HUES64 (cell line): Measurements from ENCODE around the gene UEVLD.

ENCODE experiments used
- H3K27ac ChIP-seq: 2 replicates; pipeline ENCODE4 v1.7.0; 2013; ENCODE audit warnings: low read depth, low read length, inconsistent platforms
- H3K27me3 ChIP-seq: 2 replicates; pipeline ENCODE4 v1.6.1; 2013; ENCODE audit warnings: mild to moderate bottlenecking, low read length; ENCODE audit not compliant: insufficient read depth
- H3K36me3 ChIP-seq: 2 replicates; pipeline ENCODE4 v1.6.1; 2013; ENCODE audit warnings: mild to moderate bottlenecking, low read length; ENCODE audit not compliant: insufficient read depth
- H3K4me1 ChIP-seq: 2 replicates; pipeline ENCODE4 v1.6.1; 2013; ENCODE audit warnings: mild to moderate bottlenecking, low read length, moderate library complexity; ENCODE audit not compliant: insufficient read depth
- H3K4me3 ChIP-seq: 2 replicates; pipeline ENCODE4 v1.5.1; 2013; ENCODE audit warnings: mild to moderate bottlenecking, low read length, moderate library complexity
- H3K9ac ChIP-seq: 2 replicates; pipeline ENCODE4 v1.6.1; 2013; ENCODE audit warnings: mild to moderate bottlenecking, low read depth, low read length
- H3K9me3 ChIP-seq: 2 replicates; pipeline ENCODE4 v1.6.1; 2013; ENCODE audit warnings: low read depth, low read length; ENCODE audit not compliant: insufficient read depth
- WGBS: fragments of 150-250, 120-280 bp; methylation state at CpG from one replicate; pipeline ENCODE4 v1.1.7; 2013; ENCODE audit warnings: missing lambda C conversion rate; 5-methylcytosine and 5-hydroxymethylcytosine counted together

UEVLD gene

DNA sequence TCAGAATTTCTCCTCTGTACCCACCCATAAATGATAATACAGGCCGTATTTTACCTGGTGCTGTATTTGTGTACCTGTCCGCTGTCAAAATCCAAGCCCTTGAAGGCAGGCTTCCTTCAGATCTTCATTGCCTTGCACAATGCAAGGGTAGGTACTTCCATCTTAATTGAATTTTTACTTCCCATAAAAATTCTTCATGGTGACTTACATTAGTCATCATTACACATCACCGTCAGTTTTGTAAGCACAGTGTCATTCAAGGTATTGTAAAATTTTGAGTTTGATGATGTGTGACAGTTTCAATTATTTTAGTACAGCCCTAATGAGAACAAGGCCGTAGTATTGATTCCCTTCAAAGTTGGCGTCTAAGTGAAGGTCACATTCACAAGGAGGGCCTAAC lies 61.0 kb downstream of the UEVLD start:
- H3K9ac ChIP-seq: peak overlapping the region; percentile 92
- H3K9me3 ChIP-seq: no peaks in the 10 kb centered on the region
- H3K4me1 ChIP-seq: peaks cover 5% of the 10 kb centered on the region; the same call in 1 of the 2 replicates
- no peak overlapping the region for H3K27ac ChIP-seq
- no peaks in the 10 kb centered on the region for H3K27me3 ChIP-seq
- H3K4me3 ChIP-seq: peak overlapping the region; percentile 90
- peaks cover 21% of the 10 kb centered on the region; the same call in 1 of the 2 replicates for H3K36me3 ChIP-seq
- 59% methylated on average over 4 of the region's 5 CpGs for WGBS

DNA sequence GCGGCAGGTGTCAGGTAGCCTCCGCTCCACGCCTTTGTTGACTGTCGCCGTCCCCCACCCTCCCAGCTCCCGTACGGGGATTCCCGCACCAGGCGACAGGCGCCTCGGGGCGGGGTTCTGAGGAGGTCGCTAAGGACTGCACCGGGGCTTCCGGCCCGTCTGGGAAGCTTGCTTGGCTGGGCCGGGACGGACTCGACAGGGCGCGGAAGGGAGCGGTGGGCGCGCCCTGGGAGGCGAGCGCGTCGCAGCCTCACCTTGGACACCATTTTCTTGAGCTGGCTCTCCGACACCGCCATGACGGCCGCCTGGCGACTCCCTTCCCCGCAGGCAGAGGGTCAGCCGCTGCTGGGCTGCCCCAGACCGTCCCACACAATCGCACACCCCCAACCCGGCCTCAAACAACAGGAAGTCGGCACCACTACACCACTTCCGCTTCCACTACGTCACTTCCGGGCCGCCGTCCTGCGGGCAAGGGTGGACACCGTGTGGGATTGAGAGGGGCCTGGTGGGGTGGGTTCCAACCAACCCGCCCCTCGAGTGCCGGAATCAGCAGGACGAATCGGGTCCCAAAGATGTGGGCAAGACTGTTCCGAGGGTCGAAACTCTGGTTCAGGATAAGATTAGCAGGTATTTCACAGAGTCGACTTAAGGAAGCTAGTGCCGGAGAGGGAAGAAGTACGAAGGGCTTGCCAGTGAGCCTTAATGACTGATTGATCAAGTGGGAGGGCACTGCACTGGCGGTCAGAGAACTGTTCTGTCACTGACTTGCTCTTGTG lies 61.8 kb downstream of the UEVLD start, which contains the start of gene TSG101:
TSS of gene TSG101 (minus strand) at position 422 of the 776 bp plus-strand sequence. CDS start at position 296, 126 bp downstream.
- peak within 1 kb of the TSS; percentile 90 for H3K4me3 ChIP-seq
- peak within 1 kb of the TSS; percentile 92 for H3K9ac ChIP-seq
- no peaks in the 10 kb centered on the region for H3K27me3 ChIP-seq
- H3K36me3 ChIP-seq: peaks cover 13% of the 10 kb centered on the region; the same call in 1 of the 2 replicates
- peak within 1 kb of the TSS; percentile 99 for H3K27ac ChIP-seq
- H3K9me3 ChIP-seq: no peaks in the 10 kb centered on the region
- H3K4me1 ChIP-seq: peaks cover 5% of the 10 kb centered on the region; the same call in 1 of the 2 replicates
- under 1% methylated on average over 57 of the region's 57 CpGs for WGBS

- Histone ChIP-seq H3K27me3 (no peaks in the 10 kb centered on the region), H3K36me3 (peaks cover 13% of the 10 kb centered on the region; the same call in 1 of the 2 replicates), H3K9ac (peak overlapping the region; percentile 92), H3K27ac (peak overlapping the region; percentile 99), H3K9me3 (no peaks in the 10 kb centered on the region), H3K4me1 (peaks cover 5% of the 10 kb centered on the region; the same call in 1 of the 2 replicates), H3K4me3 (peak overlapping the region; percentile 90)
- WGBS: 2% methylated on average over 4 of the region's 8 CpGs
These were observed 62.4 kb downstream of the UEVLD start for GRCh38 chr11:18526130-18526520.

DNA sequence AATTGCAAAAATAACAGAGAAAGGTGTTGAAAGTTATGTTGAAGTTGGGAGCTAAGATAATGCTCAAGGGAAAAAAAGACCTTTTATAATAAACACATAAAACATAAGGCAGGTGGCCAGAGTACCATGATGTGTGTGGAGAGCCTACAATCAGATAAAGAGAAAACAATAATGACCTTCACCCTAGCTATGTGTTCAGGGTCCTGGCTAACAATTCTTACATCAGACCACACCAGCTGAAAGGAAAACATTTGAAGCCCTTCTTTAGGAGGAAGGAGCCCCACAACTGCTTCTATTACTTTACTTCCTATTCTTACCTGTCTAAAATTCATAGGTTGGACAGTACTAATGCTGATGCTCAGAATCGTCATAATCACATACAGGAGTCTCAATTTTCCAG lies 64.3 kb downstream of the UEVLD start:
- Histone ChIP-seq H3K36me3 (peaks cover 13% of the 10 kb centered on the region; the same call in 1 of the 2 replicates), H3K4me3 (no peak overlapping the region), H3K4me1 (peaks cover 5% of the 10 kb centered on the region; the same call in 1 of the 2 replicates), H3K27me3 (no peaks in the 10 kb centered on the region), H3K9ac (no peak overlapping the region), H3K9me3 (no peaks in the 10 kb centered on the region), H3K27ac (no peak overlapping the region)
- WGBS: 100% methylated on average over 1 of the region's 1 CpG

GRCh38 chr11:18523084-18523483 lies 65.5 kb downstream of the UEVLD start:
- WGBS: 94% methylated on average over 2 of the region's 3 CpGs
- Histone ChIP-seq H3K27ac (no peak overlapping the region), H3K9ac (no peak overlapping the region), H3K4me1 (peaks cover 5% of the 10 kb centered on the region; the same call in 1 of the 2 replicates), H3K9me3 (no peaks in the 10 kb centered on the region), H3K36me3 (peaks cover 19% of the 10 kb centered on the region; the same call in 1 of the 2 replicates), H3K27me3 (no peaks in the 10 kb centered on the region), H3K4me3 (no peak overlapping the region)

- Histone ChIP-seq H3K9me3 (no peaks in the 10 kb centered on the region), H3K27ac (no peak overlapping the region), H3K36me3 (peaks cover 26% of the 10 kb centered on the region; the same call in 1 of the 2 replicates), H3K9ac (no peak overlapping the region), H3K4me1 (peaks cover 5% of the 10 kb centered on the region; the same call in 1 of the 2 replicates), H3K27me3 (no peaks in the 10 kb centered on the region), H3K4me3 (no peak overlapping the region)
- WGBS: 81% methylated on average over 4 of the region's 4 CpGs
These were observed 66.1 kb downstream of the UEVLD start for GRCh38 chr11:18522388-18522787.

GRCh38 chr11:18521122-18521521 lies 67.4 kb downstream of the UEVLD start:
- peaks cover 5% of the 10 kb centered on the region; the same call in 1 of the 2 replicates for H3K4me1 ChIP-seq
- H3K27me3 ChIP-seq: no peaks in the 10 kb centered on the region
- H3K9ac ChIP-seq: no peak overlapping the region
- H3K4me3 ChIP-seq: no peak overlapping the region
- 95% methylated on average over 3 of the region's 3 CpGs for WGBS
- no peaks in the 10 kb centered on the region for H3K9me3 ChIP-seq
- peaks cover 31% of the 10 kb centered on the region for H3K36me3 ChIP-seq
- H3K27ac ChIP-seq: no peak overlapping the region

DNA sequence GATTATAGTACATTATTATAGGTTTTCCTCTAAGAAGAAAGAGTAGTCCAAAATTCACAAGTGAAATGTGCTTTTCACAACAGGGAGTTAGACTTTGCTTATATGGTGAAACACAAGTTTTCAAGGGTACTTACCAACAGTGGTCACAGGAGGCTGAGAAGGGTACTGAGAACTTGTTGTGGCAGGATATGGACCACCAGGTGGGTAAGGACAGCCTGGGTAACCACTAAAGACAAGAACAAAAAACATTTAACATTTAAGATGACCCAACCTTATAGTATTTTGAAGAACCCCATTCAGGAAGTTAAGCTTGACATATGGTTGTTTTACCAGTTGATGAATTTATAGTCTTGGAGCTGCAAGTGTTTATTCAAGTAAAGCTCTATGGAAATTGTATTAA lies 86.2 kb downstream of the UEVLD start:
- H3K4me1 ChIP-seq: no peaks in the 10 kb centered on the region
- no peaks in the 10 kb centered on the region for H3K27me3 ChIP-seq
- H3K9ac ChIP-seq: no peak overlapping the region
- H3K27ac ChIP-seq: no peak overlapping the region
- no peaks in the 10 kb centered on the region for H3K9me3 ChIP-seq
- H3K36me3 ChIP-seq: peaks cover 86% of the 10 kb centered on the region
- H3K4me3 ChIP-seq: no peak overlapping the region

GRCh38 chr11:18501629-18502028 lies 86.9 kb downstream of the UEVLD start:
- Histone ChIP-seq H3K36me3 (peaks cover 84% of the 10 kb centered on the region), H3K27ac (no peak overlapping the region), H3K4me1 (no peaks in the 10 kb centered on the region), H3K27me3 (no peaks in the 10 kb centered on the region), H3K9ac (no peak overlapping the region), H3K4me3 (no peak overlapping the region), H3K9me3 (no peaks in the 10 kb centered on the region)
- WGBS: no CpG with 5 or more reads among the region's 1 CpG

DNA sequence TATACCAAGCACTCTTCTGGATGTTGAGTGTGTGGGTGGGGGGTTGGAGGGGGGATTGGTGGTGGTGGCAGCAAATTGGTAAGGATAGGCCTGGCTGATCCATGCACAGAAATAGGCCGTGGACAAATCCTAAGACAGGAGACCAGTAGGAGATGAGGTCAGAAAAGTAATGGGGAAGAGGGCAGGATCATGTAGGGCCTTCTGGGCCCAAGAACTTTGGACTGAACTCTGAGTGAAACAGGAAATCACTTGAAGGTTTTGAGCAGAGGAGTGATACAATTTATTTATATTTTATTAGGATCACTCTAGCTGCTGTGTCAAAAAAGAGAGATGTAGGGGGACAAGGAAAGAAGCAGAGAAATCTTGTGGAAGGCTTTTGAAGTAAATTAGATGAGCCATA lies 90.5 kb downstream of the UEVLD start:
- 85% methylated on average over 1 of the region's 1 CpG for WGBS
- no peaks in the 10 kb centered on the region for H3K4me1 ChIP-seq
- no peak overlapping the region for H3K4me3 ChIP-seq
- no peaks in the 10 kb centered on the region for H3K27me3 ChIP-seq
- no peak overlapping the region for H3K27ac ChIP-seq
- H3K9me3 ChIP-seq: no peaks in the 10 kb centered on the region
- no peak overlapping the region for H3K9ac ChIP-seq
- H3K36me3 ChIP-seq: peaks cover 78% of the 10 kb centered on the region

DNA sequence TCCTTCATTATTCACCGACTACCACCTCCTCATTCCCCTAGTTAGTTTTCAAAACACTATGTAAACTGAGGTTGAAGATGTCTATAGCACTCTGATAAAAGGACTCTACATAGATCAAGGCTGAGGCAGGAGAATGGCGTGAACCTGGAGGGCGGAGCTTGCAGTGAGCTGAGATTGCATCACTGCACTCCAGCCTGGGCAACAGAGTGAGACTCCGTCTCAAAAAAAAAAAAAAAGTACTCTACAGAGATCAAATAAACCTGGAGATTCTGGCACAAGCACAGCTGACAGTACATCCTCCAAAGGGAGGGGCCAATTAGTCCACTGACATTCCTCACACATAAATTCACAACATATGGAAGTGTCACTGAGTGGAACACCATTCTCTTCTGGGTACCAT lies 92.8 kb downstream of the UEVLD start:
- no peak overlapping the region for H3K27ac ChIP-seq
- 96% methylated on average over 3 of the region's 4 CpGs for WGBS
- H3K4me1 ChIP-seq: no peaks in the 10 kb centered on the region
- H3K27me3 ChIP-seq: no peaks in the 10 kb centered on the region
- H3K4me3 ChIP-seq: no peak overlapping the region
- H3K9me3 ChIP-seq: no peaks in the 10 kb centered on the region
- peaks cover 78% of the 10 kb centered on the region for H3K36me3 ChIP-seq
- no peak overlapping the region for H3K9ac ChIP-seq
